LNCaP clone FGC (cell line): ENCODE data around the gene LPXN.

Source experiments
- DNase-seq: peaks from one replicate; pipeline ENCODE4 v3.0.0-alpha.2; 2011; ENCODE audit warnings: low read depth
- H3K4me3 ChIP-seq: 2 replicates; pipeline ENCODE4 v1.5.1; 2011; ENCODE audit warnings: mild to moderate bottlenecking, low read depth, low read length, control low read depth
- CTCF ChIP-seq: IDR thresholded peaks from 2 replicates; pipeline ENCODE4 v1.5.1; 2012; ENCODE audit warnings: mild to moderate bottlenecking; ENCODE audit not compliant: control insufficient read depth, insufficient read depth; ENCODE audit errors: extremely low read depth

The LPXN gene

GRCh38 chr11:58497951-58498350 is 77.7 kb downstream of the LPXN start:
- H3K4me3 ChIP-seq: no peak overlapping the region
- TF ChIP-seq CTCF: no peak
- DNase-seq: no peak

GRCh38 chr11:58495906-58496305 is 79.8 kb downstream of the LPXN start:
- DNase-seq: no peak
- no peak overlapping the region for H3K4me3 ChIP-seq
- no peak for TF ChIP-seq CTCF

- no peak for TF ChIP-seq CTCF
- no peak overlapping the region for H3K4me3 ChIP-seq
- DNase-seq: no peak
These were observed 81.6 kb downstream of the LPXN start for GRCh38 chr11:58494101-58494500.

- no peak for DNase-seq
- no peak for TF ChIP-seq CTCF
- no peak overlapping the region for H3K4me3 ChIP-seq
These were observed 82.0 kb downstream of the LPXN start for GRCh38 chr11:58493676-58494075.

- no peak for DNase-seq
- TF ChIP-seq CTCF: no peak
- no peak overlapping the region for H3K4me3 ChIP-seq
These were observed 84.8 kb downstream of the LPXN start for GRCh38 chr11:58490827-58491226.

GRCh38 chr11:58487170-58487569 is 88.5 kb downstream of the LPXN start:
- no peak for DNase-seq
- H3K4me3 ChIP-seq: no peak overlapping the region
- no peak for TF ChIP-seq CTCF

- DNase-seq: no peak
- H3K4me3 ChIP-seq: no peak overlapping the region
- no peak for TF ChIP-seq CTCF
These were observed 89.7 kb downstream of the LPXN start for GRCh38 chr11:58485961-58486360.
